ENCODE measurements around the gene UQCRHL.
"Not testable (repeated sequence)": the region's sequence is repeated elsewhere in the genome, so short reads cannot be mapped to it uniquely, and the experiment has no call there.

UQCRHL gene

DNA sequence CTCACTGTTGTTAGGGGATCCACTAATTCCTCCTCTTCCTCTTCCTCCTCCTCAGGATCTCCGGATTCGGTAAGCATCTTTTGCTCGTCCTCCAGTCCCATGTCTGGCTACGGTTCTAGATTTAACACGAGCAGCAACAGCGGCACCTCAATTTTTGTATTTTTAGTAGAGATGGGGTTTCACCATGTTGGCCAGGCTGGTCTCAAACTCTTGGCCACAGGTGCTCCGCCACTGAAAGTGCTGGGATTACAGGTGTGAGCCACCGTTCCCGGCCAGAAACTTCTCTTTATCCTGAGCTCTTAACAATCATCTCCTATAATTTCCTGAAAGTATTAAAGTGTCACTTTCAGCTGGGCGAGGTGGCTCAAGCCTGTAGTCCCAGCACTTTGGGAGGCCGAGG lies at the start of gene UQCRHL:
TSS of gene UQCRHL (minus strand) at position 101 of the 400 bp plus-strand sequence. CDS start at position 101, 0 bp downstream.
- DNase-seq (ENCODE audit: low spot score), result not testable (repeated sequence)

DNA sequence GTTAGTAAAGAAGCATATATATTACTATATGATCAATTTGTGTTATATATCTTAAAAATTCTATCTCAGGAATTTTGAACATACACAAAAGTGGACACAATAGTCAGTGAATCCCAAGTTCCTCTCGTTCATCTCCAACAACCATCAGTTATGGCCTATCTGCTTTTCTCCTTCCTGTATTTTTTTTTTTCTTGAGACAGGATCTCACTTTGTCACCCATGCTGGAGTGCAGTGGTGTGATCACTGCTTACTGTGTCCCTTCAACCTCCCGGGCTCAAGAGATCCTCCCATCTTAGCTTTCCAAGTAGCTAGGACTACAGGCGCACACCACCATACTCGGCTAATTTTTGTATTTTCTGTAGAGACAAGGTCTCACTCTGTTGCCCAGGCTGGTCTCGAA lies 49.4 kb upstream of the UQCRHL start:
- DNase-seq (ENCODE audit: low spot score), result no peak
- no peak for TF ChIP-seq CTCF (IDR thresholded peaks at IDR 0.05; ENCODE audit: extremely low read depth, missing control alignments)

DNA sequence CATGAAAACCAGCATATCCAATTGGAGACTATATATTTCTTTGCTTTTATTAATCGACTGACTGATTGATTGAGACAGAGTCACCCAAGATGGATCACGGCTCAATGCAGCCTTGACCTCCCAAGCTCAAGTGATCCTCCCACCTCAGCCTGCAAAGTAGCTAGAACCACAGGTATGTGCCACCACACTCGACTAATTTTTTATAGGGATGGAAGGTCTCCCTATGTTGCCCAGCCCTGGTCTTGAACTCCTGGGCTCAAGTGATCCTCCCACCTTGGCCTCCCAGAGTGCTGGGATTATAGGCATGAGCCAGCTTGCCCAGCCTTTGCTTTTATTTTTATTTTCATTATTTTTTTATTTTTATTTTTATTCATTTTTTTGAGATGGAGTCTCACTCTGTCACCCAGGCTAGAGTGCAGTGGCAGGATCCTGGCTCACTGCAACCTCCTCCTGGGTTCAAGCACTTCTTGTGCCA lies 45.4 kb upstream of the UQCRHL start:
- DNase-seq (ENCODE audit: low spot score), result no peak
- no peak for TF ChIP-seq CTCF (IDR thresholded peaks at IDR 0.05; ENCODE audit: extremely low read depth, missing control alignments)

DNA sequence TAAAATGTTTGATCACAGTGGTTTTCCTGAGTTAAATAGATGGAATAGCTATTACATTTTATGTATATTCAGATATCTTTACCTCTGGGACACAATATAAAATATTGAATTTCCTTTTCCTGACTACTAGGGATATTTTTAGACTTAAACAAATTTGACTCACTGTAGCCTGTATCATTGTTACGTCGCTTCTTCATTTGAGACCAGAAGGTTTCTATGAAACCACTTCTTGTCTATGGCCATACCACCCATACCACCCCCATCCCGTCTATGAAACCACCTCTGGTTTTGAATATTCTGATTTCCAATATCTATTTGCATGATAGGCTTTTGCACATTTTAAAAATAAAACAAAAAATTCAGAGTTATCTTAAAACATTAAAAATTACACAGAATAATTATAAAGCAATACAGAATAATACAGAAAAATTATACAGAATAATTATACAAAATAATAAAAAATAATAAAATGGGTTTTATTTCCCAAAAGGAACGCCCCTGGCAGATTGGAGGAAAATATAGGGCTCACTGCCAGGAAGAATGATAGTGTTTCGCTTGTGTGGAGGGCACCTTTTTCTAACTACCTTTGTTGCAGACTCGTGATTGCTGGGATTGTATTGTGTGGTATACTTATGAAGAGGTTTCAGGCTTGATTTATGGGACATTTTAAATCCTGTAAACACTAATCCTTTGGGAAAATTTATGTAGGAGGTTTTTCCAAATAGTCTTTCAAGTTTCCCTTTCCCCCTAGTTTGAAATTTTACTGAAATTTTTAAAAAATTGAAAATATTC lies 44.8 kb upstream of the UQCRHL start:
- DNase-seq (ENCODE audit: low spot score), result no peak
- no peak for TF ChIP-seq CTCF (IDR thresholded peaks at IDR 0.05; ENCODE audit: extremely low read depth, missing control alignments)

- TF ChIP-seq CTCF (IDR thresholded peaks at IDR 0.05; ENCODE audit: extremely low read depth, missing control alignments), result no peak
- no peak for DNase-seq (ENCODE audit: low spot score)
Measured at GRCh38 chr1:15851210-15852035, 44.0 kb upstream of the UQCRHL start.

- TF ChIP-seq CTCF (IDR thresholded peaks at IDR 0.05; ENCODE audit: extremely low read depth, missing control alignments), result no peak
- DNase-seq (ENCODE audit: low spot score), result no peak
Measured at GRCh38 chr1:15850471-15851001, 43.1 kb upstream of the UQCRHL start.

DNA sequence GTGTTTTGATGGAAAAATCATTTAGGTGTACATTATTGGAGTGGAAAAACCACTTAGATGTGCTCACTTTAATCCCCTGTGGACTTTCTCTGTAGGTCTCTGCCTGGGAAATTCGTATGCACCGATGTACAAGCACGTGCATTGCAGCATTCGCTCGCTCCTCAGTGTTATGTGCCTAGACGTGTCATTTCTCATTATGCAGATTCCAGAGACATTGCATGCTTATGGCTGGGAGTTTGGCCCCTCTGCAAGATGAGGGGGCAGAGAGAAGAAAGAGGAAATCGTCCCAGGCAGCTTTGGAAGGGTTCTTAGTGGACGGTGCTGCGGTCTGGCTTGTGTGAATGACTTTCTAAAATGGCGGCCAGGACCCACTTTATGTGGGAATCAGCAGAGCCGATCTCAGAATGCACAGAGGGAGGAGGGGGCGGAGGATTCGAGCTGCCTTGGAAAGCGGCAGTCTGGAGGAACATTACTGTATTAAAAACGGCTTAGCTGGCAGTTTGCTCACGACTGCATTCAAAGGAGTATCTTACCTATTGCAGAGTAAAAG lies 42.4 kb upstream of the UQCRHL start:
- DNase-seq (ENCODE audit: low spot score), result no peak
- no peak for TF ChIP-seq CTCF (IDR thresholded peaks at IDR 0.05; ENCODE audit: extremely low read depth, missing control alignments)

Data from GM20000 (cell line).